GM19023 (cell line): ENCODE measurements around the gene CHST12.

Experiments used
- ATAC-seq: cut with Tn5 transposase; IDR thresholded peaks from one replicate; pipeline ENCODE4 v1.9.1; 2021; ENCODE audit warnings: mild to moderate bottlenecking, moderate library complexity; ENCODE audit not compliant: unreplicated experiment

Gene CHST12

DNA sequence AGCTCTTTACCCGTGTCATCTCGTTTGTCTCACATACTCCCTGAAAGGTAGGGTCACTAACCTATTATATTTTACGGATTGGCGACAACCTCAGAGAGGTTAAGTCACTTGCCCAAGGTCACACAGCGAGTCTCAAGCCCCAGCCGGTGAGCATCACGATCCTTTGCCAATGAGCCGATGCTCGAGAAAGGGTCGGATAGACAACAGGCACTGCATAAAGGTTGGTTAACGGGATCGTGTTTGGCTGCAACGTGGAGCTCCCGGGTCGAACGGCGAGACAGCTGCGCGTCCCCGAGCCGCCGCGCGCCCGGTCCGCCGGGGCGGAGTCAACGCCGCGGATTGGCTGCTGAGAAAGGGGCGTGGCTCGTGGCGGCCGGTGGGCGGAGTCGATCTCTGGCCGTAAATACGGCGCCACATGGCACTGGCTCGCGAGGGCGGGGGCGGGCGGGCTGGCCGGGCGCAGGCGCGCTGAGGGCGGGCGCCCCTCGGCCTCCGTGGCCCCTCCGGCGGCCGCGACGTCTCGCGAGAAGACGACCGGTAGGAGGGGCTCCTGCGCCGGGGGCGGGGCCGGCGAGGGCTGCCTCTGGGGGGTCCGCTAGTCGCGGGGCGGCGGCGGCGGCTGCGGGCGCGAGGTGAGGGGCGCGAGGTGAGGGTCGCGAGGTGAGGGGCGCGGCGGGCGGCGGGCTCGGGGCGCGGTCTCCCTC, at the start of gene CHST12:
TSS of gene CHST12 (plus strand) at position 598 of the 704 bp plus-strand sequence. CDS start 29,029 bp downstream, outside the sequence.
- peak; percentile 59 for ATAC-seq

DNA sequence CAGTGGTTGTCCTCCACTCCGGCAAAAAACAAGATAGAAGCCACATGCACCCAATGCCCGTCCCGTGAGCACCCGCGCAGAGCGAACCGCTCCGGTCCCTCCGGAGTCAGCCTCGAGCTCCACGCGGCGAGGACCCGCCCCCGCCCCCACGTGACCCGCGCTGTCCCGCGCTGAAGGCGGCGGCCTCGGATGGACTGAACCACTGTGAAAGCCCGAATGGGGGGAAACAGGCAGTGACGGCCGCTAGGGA, 49.5 kb upstream of the CHST12 start:
- ATAC-seq = peak; percentile 59

DNA sequence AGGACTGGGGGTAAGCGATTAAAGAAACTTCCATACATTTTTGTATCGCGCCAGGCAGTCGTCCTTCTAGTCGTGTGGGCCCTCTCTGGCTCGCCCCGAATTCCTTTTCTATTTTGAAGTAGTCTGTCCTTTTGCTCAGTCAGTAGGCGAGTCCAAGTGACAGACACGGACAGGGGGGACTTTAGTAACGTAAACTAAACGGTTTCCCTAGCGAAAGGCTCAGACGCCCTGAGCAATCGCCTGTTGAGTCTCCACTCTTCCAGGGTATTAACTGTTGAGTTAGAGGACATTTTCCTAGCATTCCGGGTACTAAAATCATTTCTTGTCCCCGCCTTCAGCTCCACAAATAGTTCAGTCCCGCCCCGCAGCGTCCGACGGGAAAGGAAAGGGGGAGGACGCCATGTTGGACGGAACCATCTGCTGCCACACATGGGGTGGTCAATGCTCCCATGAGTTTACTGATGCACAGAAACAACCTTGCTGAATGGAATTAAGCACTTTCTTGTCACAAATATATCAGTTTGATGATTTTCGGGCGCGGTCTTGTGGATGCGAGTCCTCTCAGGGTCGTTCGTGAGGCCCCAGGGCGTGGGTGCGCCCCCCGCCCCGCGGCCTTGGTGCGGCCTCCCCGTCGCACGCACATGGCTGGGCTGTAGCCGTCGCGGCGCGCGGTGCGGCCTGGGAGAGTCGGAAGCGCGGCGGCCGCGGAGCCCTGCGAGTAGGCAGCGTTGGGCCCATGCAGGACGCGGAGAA, 49.0 kb upstream of the CHST12 start, which contains the start of gene EIF3B:
TSS of gene EIF3B (plus strand) at position 642 of the 753 bp plus-strand sequence. CDS start at position 737, 95 bp downstream.
- ATAC-seq = peak; percentile 83

DNA sequence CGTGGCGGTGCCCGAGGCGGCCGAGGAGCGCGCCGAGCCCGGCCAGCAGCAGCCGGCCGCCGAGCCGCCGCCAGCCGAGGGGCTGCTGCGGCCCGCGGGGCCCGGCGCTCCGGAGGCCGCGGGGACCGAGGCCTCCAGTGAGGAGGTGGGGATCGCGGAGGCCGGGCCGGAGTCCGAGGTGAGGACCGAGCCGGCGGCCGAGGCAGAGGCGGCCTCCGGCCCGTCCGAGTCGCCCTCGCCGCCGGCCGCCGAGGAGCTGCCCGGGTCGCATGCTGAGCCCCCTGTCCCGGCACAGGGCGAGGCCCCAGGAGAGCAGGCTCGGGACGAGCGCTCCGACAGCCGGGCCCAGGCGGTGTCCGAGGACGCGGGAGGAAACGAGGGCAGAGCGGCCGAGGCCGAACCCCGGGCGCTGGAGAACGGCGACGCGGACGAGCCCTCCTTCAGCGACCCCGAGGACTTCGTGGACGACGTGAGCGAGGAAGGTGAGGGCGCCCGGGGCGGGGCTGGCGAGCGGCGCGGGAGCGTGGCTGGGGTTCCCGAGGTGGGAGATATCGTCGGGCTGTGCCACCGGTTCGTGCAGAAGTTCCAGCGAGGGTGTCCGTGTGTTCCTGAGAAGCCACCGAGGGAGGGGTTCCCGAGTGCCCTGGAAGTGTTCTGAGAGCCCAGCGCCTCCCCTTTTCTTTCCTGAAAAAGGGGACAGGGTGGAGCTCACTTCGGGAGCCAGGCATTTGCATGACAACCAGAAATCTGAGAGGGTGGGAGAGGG, 48.3 kb upstream of the CHST12 start:
- ATAC-seq = peak; percentile 21

DNA sequence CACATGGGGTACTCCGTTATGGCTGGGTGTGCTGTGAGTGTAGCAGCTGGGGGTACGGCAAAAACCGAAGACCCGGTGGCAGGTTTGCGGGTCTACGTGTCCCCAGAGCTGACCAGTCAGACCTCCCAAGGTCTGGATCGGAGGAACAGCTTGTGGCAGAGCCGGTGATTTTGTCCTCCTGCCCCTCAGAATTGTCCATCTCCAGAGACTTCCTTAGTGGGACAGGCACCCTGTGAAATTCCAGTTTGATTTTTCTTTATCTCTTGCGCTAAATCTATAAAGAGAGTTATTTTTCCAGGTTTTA, 47.8 kb upstream of the CHST12 start:
- ATAC-seq = no peak

DNA sequence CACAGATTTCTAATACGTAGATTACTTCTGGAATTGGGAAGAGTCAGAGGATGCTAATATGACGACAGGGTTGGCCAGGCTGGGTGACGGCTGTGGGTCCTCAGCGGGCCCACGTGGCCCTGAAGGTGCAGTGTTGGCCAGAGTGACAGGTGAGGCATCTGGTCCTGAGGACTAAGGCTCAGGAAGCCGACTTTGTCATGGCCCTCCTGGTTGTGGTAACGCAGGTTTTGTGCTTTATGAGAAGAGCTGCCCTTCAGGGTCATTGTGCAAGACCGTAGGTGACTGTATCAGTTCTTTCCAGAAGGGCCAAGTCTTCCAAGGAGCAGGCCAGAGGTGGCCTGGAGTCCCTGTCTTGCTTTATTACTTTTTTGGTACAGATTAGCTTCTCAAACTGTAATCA, 46.2 kb upstream of the CHST12 start:
- ATAC-seq = no peak

DNA sequence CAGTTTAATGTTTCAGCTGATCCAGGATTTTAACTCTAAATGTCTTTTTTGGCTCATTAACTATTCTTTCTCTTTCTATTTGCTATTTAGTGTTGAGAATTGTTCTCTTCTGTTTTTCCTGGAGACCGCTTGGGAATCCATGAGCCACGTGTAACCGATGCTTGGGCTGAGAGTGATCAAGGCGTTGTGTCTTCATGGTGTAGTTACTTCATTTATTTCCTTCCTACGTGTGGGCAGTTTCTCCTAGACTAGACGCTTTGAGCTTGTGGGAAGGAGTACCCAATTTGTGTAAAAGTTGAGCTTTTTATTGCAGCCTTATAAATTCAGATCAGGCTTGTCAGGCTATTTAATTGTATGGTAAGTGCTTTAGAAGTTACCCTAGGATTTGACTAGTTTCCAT, 45.8 kb upstream of the CHST12 start:
- no peak for ATAC-seq

DNA sequence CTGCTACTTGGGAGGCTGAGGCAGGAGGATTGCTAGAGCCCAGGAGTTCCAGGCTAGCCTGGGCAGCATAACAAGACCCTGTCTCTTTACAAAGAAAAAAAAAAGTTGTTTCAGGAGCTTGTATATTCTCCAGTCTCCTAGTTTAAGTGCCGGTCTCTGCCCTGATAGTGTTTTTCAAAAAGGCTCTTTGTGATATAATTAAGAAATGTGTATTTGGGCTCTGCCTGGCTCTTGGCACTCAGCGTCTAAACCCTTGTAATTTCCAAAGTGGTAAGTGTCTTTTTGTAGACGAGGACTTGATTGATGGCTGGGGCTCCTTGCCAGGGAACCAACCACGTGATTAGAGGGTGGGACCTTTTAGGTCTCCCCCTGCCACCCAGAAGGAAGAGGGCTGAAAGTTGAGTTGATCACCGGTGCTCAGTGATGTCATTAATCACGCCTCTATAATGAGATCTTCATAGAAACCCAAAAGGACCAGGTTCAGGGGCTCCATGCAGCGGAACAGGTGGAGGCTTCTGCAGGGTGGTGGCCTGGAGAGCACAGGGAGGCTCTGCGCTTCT, 44.4 kb upstream of the CHST12 start:
- ATAC-seq = no peak

DNA sequence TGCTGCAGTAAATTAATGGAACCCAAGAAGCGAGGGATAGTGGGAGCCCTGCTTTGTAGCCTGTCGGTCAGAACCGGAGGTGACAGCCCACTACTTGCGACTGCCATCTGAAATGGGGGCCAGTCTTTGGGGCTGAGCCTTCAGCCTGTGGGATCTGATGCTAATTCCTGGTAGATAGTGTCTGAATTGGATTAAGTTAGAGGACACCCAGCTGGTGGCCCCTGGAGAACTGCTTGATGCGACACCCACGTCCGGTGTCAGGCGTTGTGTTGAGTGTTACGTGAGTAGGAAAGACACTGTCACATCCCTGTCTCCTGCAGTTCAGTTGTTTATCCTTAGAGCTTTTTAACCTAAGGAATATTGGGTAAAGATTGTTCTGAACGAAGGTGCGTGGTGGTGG, 43.8 kb upstream of the CHST12 start:
- ATAC-seq = no peak

DNA sequence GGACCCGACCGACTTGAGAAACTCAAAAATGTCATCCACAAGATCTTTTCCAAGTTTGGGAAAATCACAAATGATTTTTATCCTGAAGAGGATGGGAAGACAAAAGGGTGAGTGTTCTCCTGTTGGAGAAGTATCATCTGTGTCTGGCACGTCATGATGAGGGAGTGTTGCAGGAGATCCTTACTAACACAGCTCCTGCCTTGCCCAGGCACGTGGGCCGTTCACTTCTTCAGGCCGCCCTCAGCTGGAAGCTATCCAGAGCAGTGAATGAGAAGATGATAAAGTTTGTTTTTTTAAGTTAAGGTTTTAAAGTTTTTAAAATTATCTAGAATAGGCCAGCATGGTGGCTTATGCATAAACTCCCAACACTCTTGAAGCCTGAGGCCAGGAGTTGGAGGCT, 42.6 kb upstream of the CHST12 start:
- ATAC-seq = no peak

DNA sequence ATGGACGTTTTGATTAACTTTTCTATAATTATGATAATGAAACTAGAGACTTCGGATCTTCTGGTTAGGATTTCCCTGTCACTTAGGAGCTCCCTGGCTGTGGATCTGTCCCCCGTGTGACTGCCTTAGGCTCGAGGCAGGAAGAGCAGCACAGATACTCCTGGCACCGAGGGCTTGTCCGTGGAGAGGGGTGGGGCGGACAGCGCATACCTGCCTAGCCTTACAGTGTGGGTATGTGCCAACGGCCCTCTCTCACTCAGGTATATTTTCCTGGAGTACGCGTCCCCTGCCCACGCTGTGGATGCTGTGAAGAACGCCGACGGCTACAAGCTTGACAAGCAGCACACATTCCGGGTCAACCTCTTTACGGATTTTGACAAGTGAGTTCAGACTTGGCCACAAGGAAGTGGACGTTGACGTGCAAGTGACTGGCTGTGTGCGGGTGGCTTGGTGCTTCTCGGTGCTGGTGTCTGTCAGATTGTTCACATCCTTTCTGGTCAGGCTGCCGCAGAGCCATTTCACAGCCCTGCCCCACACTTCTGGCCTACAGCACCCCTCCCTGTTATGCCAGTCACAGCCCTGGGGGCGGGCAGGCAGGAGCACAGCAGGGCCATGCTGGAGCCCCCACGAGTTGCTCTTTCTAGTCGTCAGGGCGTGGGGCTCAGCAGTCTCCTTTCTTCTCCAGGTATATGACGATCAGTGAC, 40.9 kb upstream of the CHST12 start:
- no peak for ATAC-seq

DNA sequence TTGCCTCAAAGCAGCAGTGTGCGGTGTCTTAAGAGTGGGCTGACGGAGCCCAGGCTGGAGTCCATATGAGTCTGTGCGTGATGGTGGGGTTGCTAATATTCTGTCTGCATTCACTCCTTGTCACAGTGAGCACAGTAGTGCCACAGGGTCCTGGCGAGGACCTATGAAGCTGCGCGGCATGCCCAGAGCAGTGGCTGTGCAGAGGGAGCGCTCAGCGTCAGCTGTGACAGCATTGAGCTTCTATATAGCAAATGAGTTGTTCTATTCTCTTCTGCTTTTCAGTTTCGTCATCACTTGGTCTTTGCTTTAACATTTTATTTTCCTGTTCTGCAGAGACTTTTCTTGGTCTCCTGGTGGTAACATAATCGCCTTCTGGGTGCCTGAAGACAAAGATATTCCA, 34.3 kb upstream of the CHST12 start:
- ATAC-seq = no peak

DNA sequence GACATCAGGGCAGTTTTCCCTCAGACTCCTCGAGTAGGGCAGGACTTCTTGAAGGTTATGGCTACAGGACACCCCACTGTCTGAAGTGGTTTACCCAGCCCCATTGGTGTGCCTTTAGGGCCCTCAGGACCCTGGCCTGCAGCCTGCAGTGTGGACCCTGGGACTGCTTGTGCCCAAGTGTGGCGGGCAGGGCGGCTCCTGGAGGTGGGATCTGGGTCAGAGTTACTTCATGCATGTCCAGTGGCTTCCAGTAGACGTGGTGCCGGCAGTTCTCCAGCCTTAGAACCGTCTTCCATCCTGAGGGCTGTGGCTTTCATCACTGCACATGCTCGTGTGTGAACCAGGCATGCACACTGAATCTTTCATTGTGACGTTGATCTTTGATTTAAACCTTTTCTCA, 32.1 kb upstream of the CHST12 start:
- no peak for ATAC-seq

DNA sequence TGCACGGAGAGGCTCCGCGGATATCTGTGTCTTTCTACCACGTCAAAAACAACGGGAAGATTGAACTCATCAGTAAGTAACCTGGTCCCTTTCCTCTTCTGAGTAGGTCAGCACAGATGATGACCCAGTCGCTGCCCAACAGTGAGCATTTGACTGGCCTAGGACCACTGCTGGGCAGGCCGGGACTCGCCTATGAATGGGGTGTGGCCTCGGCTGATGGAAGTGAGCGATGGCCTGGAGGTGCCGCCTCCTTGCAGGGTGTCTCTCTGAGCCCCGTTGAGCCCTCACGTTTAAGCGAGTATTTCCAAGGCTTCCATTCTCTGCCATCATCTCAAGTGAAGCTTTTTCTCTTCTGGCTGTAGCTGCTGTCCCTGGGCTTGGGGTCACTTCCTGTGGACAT, 30.7 kb upstream of the CHST12 start:
- no peak for ATAC-seq

DNA sequence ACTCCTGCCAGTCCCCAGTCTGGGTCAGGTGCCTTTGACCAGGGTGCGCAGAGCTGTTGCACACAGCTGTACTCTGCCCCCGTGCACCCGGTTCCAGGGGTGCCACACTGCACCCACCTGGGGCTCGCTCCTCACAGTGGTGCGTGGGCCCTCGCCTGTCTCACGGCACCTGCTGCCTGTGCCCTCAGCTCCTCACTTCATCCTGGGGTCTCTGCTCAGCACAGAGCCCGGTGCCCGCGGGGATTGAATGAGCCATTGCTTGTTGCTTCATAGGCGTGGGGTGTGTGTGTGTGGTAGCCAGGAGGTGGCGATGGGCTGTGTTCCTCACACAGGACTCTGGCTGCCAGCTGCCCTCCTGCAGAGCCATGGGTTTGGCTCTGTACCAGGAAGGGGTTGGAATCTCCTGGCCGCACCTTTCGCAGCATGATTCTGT, 30.3 kb upstream of the CHST12 start:
- ATAC-seq = no peak

DNA sequence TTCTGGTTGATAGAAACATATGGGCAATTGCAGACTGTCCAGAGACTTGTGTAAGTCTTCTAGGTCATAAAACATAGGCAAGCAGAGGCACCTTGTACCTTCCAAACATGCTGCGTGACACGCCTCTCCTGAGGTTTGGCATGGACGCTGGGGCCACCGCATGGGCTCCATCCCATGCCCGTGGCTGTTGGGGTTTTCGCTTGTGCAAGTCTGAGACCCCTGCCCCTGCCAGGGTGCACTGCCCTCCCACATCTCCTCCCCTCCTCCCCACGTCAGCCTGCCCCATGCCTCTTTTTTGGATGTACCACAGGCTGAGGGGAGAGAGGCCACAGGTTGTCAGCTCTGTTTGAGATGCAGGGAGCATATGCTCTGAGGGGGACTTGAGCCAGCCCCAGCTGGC, 29.8 kb upstream of the CHST12 start:
- ATAC-seq = no peak

DNA sequence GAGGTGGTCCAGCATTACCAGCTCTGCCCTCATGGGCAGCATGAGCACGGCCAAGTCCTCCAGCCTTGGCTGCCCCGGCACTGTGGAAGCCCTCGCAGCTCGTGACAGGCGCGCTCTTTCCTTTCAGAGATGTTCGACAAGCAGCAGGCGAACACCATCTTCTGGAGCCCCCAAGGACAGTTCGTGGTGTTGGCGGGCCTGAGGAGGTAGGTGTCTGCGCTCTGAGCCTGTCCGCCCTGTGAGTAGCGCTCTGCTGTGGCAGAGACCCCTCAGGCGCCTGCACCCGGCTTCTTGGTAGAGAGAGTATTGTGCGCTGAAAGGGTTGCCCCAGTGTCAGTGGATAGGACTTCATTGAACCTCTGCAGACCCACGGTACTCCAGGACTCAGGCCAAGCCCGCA, 29.0 kb upstream of the CHST12 start:
- no peak for ATAC-seq

DNA sequence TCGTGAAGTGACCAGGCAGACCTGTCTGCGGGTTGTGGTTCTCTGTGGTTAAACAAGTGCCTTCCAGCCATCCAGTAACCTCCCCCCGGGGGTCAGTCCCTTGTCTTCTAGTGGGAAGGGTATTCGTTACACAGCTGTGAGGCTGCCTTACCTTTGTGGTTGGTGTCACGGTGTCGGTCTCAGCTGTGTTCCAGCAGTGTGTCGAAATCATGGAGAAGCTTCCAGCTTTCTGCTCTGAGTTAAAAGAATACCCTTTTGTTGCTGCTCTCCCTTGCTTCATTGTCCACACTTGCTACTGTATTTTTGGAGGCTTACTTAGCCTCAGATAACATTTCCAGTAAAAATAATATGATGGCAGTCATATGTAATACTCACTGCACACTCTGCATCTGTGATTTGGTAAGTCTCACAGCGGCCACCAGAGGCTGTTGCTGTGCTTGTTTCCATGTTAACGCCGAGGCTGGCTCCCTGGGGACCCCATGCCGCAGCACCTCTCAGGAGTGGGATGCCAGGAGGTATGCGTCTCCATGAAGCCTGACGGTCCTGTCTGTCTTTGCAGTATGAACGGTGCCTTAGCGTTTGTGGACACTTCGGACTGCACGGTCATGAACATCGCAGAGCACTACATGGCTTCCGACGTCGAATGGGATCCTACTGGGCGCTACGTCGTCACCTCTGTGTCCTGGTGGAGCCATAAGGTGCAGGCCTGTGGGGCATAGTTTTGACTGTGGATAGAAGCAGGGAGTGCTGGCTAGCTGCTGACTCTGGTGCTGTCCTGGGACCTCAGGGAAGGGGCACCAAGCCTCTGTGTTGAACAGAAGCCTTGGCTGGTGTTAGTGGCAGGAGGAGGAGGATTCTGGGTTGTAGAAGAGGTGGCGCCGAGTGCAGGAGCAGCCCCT, 28.3 kb upstream of the CHST12 start:
- ATAC-seq = no peak

DNA sequence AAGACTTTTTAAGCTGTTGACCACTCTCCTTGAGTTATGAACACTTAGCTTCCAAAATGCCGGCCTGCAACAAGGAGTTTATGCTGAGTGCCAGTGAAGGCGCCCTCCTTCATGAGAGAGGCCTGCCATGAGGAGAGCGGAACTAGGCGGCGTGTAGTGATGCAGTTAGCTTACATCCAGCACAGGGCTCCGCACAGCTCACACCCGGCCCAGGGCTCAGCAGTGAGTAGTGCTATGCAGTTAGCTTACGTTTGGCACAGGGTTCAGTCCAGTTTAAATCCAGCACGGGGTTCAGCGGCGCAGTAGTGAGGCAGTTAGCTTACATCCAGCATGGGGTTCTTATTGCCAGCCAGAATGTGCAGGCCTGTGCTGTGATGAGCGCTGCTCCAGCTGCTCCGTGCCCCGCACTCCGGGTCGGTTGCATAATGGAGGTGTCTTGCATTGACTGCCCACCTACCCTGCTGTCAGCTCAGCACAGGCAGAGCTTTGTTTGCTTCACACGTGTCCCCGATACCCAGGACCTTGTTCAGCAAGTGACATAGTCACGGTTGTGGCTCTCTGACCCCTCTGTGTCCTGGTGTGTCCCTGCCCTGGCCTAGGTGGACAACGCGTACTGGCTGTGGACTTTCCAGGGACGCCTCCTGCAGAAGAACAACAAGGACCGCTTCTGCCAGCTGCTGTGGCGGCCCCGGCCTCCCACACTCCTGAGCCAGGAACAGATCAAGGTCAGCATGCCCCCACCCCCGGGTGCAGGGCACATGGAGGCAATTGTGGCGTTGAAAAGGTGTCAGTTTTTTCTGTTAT, 26.9 kb upstream of the CHST12 start:
- no peak for ATAC-seq
